Thymus (tissue), 11 donors: ENCODE results near the gene PGBD1. TPM values are rescaled to one million over a fixed set of nuclear protein-coding genes. Genes with fewer than 3 reads are reported as not detected.
"Not testable (repeated sequence)": the region's sequence is repeated elsewhere in the genome, so short reads cannot be mapped to it uniquely, and the experiment has no call there.

Source experiments
- DNase-seq, 9 donors: peaks; one replicate each; pipeline ENCODE4 v3.0.0-alpha.2; 2013; ENCODE audit warnings: low spot score in 9 of 9, low read depth in 6 of 9, missing footprints in 1 of 9
- H3K27ac ChIP-seq, 2 donors: one replicate each; pipeline ENCODE4 v1.5.1; 2013; ENCODE audit warnings: control low read depth in 1 of 2, low read depth in 1 of 2, low read length in 1 of 2, mild to moderate bottlenecking in 1 of 2, moderate library complexity in 1 of 2
- H3K27me3 ChIP-seq, 2 donors: one replicate each; pipeline ENCODE4 v1.5.1; 2013; ENCODE audit warnings: low read length in 1 of 2; ENCODE audit not compliant: control insufficient read depth in 2 of 2, insufficient read depth in 1 of 2
- H3K36me3 ChIP-seq, 2 donors: one replicate each; pipeline ENCODE4 v1.5.1; 2013; ENCODE audit warnings: low read length in 1 of 2, mild to moderate bottlenecking in 1 of 2, moderate library complexity in 1 of 2; ENCODE audit not compliant: control insufficient read depth in 2 of 2, insufficient read depth in 2 of 2
- H3K4me1 ChIP-seq, 2 donors: one replicate each; pipeline ENCODE4 v1.5.1; 2013; ENCODE audit warnings: low read length in 2 of 2; ENCODE audit not compliant: control insufficient read depth in 2 of 2, insufficient read depth in 2 of 2
- H3K4me3 ChIP-seq, 2 donors: one replicate each; pipeline ENCODE4 v1.5.1; 2013; ENCODE audit warnings: low read length in 2 of 2, control low read depth in 1 of 2, mild to moderate bottlenecking in 1 of 2
- H3K9me3 ChIP-seq, 2 donors: one replicate each; pipeline ENCODE4 v1.5.1; 2013; ENCODE audit warnings: low read length in 1 of 2, mild to moderate bottlenecking in 1 of 2; ENCODE audit not compliant: control insufficient read depth in 2 of 2, insufficient read depth in 1 of 2
- WGBS: extraction: QIAGEN DNeasy Blood & Tissue Kit; methylation state at CpG from one replicate; pipeline ENCODE4 v1.1.7; 2013; 5-methylcytosine and 5-hydroxymethylcytosine counted together
- polyA plus RNA-seq: library from polyadenylated mRNA; stranded (reverse); fragments of 200-250 nt; gene quantifications from one replicate; pipeline ENCODE4 v1.2.3, GENCODE V29; 2013
- total RNA-seq: library from RNA; stranded (reverse); fragments of 120-200 nt; gene quantifications from one replicate; pipeline ENCODE4 v1.2.4, GENCODE V29; 2013
- donor health status: healthy.

PGBD1 gene
- total and polyA plus RNA-seq, 2 donors: 3.2 to 4.5 TPM

DNA sequence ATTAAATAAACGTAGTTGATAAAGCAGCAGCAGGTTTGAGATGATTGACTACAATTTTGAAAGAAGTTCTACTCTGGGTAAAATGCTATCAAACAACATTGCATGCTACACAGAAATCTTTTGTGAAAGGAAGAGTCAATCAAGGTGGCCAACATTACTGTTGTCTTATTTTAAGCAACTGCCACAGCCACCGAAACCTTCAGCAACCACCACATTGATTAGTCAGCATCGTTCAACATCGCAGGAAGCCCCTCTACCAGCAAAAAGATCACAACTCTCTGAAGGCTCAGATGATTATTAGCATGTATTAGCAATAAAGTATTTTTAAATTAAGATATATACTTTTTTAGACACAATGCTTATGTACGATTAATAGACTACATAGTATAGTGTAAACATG, 14.0 kb downstream of the PGBD1 start:
- WGBS: 97% methylated on average over 5 of the region's 5 CpGs
- H3K4me3 ChIP-seq: no peak overlapping the region
- no peaks in the 10 kb centered on the region for H3K27me3 ChIP-seq
- DNase-seq: no peak
- H3K27ac ChIP-seq: no peak overlapping the region
- no peaks in the 10 kb centered on the region for H3K9me3 ChIP-seq
- no peaks in the 10 kb centered on the region for H3K4me1 ChIP-seq
- peaks cover 0 to 2% of the 10 kb centered on the region in 2 donors for H3K36me3 ChIP-seq

DNA sequence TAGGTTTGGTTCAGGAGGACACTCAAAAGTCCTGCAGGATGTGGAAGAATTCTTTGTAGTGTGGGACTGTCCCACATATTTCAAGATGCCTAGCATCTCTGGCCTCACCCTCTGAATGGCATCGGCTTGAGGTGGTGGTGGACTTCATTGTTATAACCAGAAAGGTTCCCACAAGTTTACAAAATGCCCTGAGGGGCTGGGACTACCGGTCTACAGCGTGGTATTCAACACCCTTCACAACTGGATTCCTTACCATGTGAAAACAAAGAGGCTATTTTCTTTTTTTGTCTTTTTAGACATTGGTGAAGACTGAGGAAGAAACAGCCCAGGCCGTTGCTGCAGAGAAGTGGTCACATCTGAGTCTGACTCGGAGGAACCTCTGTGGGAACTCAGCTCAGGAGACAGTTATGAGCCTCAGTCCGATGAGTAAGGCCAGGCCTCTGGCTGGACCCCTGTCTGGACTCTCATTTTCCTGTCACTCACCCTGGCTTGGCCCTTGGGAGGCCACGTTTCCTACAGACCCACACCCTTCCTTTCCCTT, 15.2 kb downstream of the PGBD1 start:
- Histone ChIP-seq H3K4me3 (no peak overlapping the region), H3K27me3 (no peaks in the 10 kb centered on the region), H3K9me3 (no peaks in the 10 kb centered on the region), H3K36me3 (peaks cover 0 to 2% of the 10 kb centered on the region in 2 donors), H3K27ac (no peak overlapping the region), H3K4me1 (no peaks in the 10 kb centered on the region)
- DNase-seq: no peak
- WGBS: 97% methylated on average over 7 of the region's 7 CpGs

DNA sequence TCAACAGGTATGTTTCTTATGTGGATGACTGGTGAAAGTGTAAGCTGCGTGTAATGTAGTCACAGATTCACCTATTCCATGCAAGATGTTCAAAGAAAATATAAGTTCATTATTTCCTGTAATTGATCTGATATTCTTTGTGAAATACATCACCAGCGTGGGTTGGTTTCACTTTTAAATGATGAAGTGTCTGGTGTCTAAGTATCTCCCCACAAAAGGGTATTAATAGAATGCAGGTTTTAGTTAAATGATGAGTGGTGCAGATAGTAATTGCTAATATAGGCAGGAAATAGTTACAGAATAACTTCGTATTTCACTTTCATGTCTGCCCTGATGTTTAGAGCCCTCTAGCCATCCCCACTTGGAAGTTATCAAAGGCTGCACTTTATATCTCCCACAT, 22.2 kb downstream of the PGBD1 start:
- H3K27ac ChIP-seq: no peak overlapping the region
- H3K4me3 ChIP-seq: no peak overlapping the region
- no peaks in the 10 kb centered on the region for H3K36me3 ChIP-seq
- DNase-seq: no peak
- H3K9me3 ChIP-seq: no peaks in the 10 kb centered on the region
- H3K4me1 ChIP-seq: no peaks in the 10 kb centered on the region
- 90% methylated on average over 3 of the region's 3 CpGs for WGBS
- H3K27me3 ChIP-seq: no peaks in the 10 kb centered on the region

DNA sequence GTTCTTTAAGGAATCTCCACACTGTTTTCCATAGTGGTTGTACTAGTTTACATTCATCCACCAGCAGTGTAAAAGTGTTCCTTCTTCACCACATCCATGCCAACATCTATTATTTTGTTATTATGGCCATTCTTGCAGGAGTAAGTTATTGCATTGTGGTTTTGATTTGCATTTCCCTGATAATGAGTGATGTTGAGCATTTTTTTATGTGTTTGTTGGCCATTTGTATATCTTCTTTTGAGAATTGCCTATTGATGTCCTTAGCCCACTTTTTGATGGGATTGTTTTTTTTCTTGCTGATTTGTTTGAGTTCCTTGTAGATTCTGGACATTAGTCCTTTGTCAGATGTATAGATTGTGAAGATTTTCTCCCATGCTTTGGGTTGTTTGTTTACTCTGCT, 25.0 kb downstream of the PGBD1 start:
- H3K4me1 ChIP-seq, H3K9me3 ChIP-seq, DNase-seq, H3K36me3 ChIP-seq, H3K27me3 ChIP-seq, H3K27ac ChIP-seq, H3K4me3 ChIP-seq: not testable (repeated sequence)

DNA sequence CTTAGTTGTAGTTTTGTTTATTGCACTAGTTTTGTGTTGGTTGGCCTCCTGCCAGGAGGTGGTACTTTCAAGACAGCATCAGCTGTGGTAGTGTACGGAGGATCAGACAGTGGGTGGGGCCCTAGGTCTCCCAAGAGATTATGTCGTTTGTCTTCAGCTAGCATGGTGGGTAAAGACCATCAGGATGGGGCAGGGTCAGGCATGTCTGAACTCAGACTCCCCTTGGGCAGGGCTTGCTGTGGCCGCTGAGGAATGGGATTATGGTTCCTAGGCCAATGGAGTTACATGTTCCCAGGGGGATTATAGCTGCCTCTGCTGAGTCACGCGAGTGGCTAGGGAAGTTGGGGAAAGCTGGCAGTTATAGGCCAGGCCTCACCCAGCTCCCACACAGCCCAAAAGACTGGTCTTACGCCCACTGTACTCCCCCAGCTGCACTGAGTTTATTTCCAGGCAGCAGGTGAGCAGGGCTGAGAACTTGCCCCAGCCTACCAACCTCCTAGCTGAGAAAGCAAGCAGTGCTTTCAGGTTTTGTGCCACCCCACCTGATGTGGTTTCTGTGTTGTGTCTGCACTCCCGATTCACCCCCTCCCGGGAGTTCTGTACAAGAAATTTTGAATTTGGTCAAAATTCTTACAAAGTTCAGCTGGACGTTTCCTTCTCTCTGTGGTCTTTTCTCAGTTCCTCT, 29.9 kb downstream of the PGBD1 start:
- Histone ChIP-seq H3K36me3 (no peaks in the 10 kb centered on the region), H3K27me3 (no peaks in the 10 kb centered on the region), H3K27ac (no peak overlapping the region), H3K4me1 (no peaks in the 10 kb centered on the region), H3K4me3 (no peak overlapping the region), H3K9me3 (no peaks in the 10 kb centered on the region)
- no peak for DNase-seq
- 90% methylated on average over 9 of the region's 9 CpGs for WGBS

DNA sequence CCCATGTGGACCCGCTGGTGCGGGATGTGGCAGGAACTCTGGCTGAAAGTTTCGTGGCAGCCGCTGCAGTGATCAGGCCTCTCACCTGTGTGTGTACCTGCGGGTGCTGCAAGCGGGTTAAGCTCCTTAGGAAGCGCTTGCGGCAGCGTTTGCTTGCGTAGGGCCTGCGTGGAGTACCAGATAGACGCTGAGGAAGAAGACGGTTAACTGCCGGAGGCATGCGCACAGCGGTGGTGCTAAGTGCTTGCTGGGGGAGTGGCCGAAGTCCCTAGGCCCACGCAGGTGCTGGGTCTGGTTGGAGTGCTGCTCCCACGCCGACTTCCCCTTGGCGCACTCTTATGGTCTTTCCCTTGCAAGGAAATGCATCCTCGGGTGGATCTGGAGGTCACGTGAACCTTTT, 31.6 kb downstream of the PGBD1 start:
- Histone ChIP-seq H3K9me3 (no peaks in the 10 kb centered on the region), H3K36me3 (no peaks in the 10 kb centered on the region), H3K4me3 (no peak overlapping the region), H3K4me1 (no peaks in the 10 kb centered on the region), H3K27ac (no peak overlapping the region), H3K27me3 (no peaks in the 10 kb centered on the region)
- 96% methylated on average over 23 of the region's 23 CpGs for WGBS
- DNase-seq: no peak

DNA sequence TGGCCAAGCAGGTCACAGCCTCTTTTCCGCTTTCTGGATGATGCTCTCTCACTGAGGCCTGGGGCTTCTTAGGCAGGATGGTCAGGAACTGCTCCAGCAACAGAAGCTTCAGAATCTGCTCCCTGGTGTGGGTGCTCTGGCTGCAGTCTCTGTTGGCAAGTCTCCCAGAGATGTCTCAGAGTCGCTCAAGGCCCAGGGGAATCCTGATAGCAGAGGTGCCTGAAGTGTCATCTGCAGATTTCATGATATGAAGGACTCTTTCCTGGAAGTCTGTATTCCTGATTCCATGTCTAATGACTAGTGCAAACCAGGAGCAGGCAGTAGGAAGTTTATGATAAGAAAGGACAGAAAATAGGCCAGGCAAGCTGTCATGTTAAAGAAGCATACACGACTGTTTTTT, 34.3 kb downstream of the PGBD1 start:
- no peak overlapping the region for H3K27ac ChIP-seq
- no peak overlapping the region for H3K4me3 ChIP-seq
- no peaks in the 10 kb centered on the region for H3K4me1 ChIP-seq
- H3K9me3 ChIP-seq: peaks cover 0 to 2% of the 10 kb centered on the region in 2 donors
- DNase-seq: no peak
- H3K36me3 ChIP-seq: no peaks in the 10 kb centered on the region
- WGBS: 97% methylated on average over 3 of the region's 3 CpGs
- no peaks in the 10 kb centered on the region for H3K27me3 ChIP-seq

DNA sequence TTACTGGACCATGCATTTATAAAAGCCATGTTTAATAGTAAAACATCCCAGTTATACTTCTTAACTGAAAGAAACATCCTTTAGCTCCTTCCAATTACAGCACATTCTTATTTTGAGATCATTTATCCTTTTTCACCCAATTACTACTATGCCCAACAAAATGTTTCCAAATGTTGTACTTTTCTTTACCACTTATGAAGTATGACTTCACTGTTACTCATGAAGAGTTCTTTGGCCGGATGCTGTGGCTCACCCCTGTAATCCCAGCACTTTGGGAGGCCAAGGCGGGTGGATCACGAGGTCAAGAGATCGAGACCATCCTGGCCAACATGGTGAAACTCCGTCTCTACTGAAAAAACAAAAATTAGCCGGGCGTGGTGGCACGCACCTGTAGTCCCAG, 36.5 kb downstream of the PGBD1 start:
- not testable (repeated sequence) for H3K4me3 ChIP-seq, H3K9me3 ChIP-seq, H3K27me3 ChIP-seq, H3K27ac ChIP-seq, H3K36me3 ChIP-seq, DNase-seq, H3K4me1 ChIP-seq
- 97% methylated on average over 8 of the region's 8 CpGs for WGBS

DNA sequence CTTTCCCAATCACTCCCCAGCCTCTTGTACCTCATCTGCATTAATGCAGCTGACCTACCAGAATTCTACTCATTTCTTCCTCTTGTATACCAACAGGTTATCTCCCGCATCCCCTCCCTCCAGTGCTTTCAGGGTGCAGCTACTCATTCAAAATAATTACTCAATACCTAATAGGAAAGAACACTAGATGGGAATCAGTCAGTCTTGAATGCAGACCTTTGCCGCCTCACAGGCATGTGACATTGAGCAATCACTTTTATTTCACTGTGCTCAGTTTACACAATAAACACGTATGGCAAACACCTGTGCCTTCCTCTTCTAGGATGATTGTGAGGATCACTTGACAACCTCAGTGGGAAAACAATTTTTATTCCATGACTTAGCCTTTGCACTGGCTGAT, 41.3 kb downstream of the PGBD1 start:
- 95% methylated on average over 3 of the region's 3 CpGs for WGBS
- Histone ChIP-seq H3K36me3 (peaks cover 0 to 3% of the 10 kb centered on the region in 2 donors), H3K4me3 (no peak overlapping the region)

More for the DNA sequence above, 41.3 kb downstream of the PGBD1 start:
- Histone ChIP-seq H3K27ac (no peak overlapping the region), H3K9me3 (peaks cover 7 to 12% of the 10 kb centered on the region in 2 donors), H3K27me3 (no peaks in the 10 kb centered on the region), H3K4me1 (no peaks in the 10 kb centered on the region)
- DNase-seq: no peak
